ENCODE data around the gene CUBN. TPM values are rescaled to one million over a fixed set of nuclear protein-coding genes. Genes with fewer than 3 reads are reported as not detected.

The CUBN gene
- total and polyA plus RNA-seq, 7 donors = 0.25 to 2.4 (median 1.1) TPM; not detected in 2

DNA sequence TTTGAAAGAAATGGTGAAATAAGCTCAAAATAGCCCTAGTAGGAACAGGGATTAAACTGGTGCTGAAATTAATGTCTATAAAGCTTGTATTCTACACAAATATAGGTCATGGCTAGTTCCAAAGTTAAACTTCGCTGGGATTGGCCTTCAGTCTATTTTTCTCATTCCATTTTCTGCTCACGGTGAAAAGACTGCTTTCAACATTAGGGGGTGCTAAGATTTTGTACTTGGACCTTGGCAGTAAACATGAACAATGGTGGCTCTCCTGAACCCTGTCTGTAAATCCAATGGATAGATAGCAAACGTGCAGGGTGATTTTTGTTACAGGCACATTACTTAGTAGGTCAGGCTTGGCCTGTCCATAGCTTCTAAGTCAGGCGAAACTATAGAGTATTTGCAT is 276.4 kb downstream of the CUBN start:
- WGBS, 2 donors = 61 to 63% methylated on average over 4 of the region's 4 CpGs
- no peaks in the 10 kb centered on the region for H3K4me1 ChIP-seq
- H3K27me3 ChIP-seq = no peaks in the 10 kb centered on the region
- no peak for DNase-seq
- no peak overlapping the region for H3K4me3 ChIP-seq
- no peaks in the 10 kb centered on the region for H3K36me3 ChIP-seq
- H3K9me3 ChIP-seq = no peaks in the 10 kb centered on the region
- intact Hi-C loops (cut with DNase I) = no loop called here
- H3K27ac ChIP-seq = no peak overlapping the region
- no peak for TF ChIP-seq EP300 (IDR thresholded peaks at IDR 0.05)
- TF ChIP-seq, protein P1, sequence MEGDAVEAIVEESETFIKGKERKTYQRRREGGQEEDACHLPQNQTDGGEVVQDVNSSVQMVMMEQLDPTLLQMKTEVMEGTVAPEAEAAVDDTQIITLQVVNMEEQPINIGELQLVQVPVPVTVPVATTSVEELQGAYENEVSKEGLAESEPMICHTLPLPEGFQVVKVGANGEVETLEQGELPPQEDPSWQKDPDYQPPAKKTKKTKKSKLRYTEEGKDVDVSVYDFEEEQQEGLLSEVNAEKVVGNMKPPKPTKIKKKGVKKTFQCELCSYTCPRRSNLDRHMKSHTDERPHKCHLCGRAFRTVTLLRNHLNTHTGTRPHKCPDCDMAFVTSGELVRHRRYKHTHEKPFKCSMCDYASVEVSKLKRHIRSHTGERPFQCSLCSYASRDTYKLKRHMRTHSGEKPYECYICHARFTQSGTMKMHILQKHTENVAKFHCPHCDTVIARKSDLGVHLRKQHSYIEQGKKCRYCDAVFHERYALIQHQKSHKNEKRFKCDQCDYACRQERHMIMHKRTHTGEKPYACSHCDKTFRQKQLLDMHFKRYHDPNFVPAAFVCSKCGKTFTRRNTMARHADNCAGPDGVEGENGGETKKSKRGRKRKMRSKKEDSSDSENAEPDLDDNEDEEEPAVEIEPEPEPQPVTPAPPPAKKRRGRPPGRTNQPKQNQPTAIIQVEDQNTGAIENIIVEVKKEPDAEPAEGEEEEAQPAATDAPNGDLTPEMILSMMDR (IDR thresholded peaks at IDR 0.05) = no peak

DNA sequence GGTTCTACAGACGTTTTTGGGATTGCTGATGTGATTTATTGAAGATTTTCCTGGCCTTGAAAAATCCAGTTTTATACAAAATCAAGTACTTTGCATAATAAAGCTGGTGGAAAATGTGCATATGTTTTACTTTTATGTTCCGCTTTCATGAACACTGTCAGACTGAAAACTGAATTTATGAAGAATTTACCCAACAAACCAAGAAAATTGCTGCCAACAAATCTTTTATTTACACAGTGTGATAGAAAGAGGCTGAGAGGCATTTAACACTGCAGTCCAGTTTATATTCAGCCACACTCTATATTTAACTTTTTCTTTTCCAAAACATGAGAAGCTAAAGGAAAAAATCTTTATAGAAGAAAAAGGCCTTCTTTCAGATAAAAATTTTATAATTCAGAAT is 277.0 kb downstream of the CUBN start:
- intact Hi-C loops (cut with DNase I) = no loop called here
- 59 to 70% methylated on average over 2 of the region's 2 CpGs for WGBS, 2 donors
- Histone ChIP-seq H3K9me3 (no peaks in the 10 kb centered on the region), H3K4me3 (no peak overlapping the region), H3K27ac (no peak overlapping the region), H3K27me3 (no peaks in the 10 kb centered on the region), H3K4me1 (no peaks in the 10 kb centered on the region), H3K36me3 (no peaks in the 10 kb centered on the region)
- TF ChIP-seq POLR2AphosphoS5 (IDR thresholded peaks at IDR 0.05) (no peak), EP300 (IDR thresholded peaks at IDR 0.05) (no peak), POLR2A (IDR thresholded peaks at IDR 0.05) (no peak)
- TF ChIP-seq, protein P1 (IDR thresholded peaks at IDR 0.05) = no peak
- no peak for DNase-seq

DNA sequence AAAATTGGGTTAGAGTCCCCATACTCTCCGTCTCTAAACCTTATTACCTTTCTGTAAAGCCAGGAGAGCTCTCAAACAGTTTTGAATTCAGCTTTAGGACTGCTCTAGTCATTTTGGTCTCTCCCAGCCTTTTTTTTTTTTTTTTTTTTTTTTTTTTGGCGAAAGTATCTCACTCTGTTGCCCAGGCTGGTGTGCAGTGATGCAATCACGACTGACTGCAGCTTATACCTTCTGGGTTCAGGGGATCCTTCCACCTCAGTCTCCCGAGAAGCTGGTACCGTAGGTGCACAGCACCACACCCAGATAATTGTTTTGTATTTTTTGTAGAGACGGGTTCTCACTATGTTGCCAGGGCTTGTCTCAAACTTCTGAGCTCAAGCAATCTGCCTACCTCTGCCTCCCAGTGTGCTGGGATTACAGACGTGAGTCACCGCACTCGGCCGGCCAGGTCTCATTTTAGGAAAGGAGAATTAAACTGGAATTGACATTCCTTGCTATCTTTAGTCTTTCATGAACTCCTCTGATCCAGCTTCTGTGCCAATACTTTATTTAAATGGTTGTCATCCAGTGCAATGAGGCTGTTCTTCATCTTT is 281.0 kb downstream of the CUBN start:
- no peak overlapping the region for H3K27ac ChIP-seq
- no peak for DNase-seq
- WGBS, 2 donors = 89 to 90% methylated on average over 10 of the region's 10 CpGs
- intact Hi-C loops (cut with DNase I) = no loop called here
- no peaks in the 10 kb centered on the region for H3K36me3 ChIP-seq
- no peak for TF ChIP-seq POLR2A (IDR thresholded peaks at IDR 0.05)
- TF ChIP-seq, protein P1 (IDR thresholded peaks at IDR 0.05) = no peak
- no peak for TF ChIP-seq POLR2AphosphoS5 (IDR thresholded peaks at IDR 0.05)
- TF ChIP-seq EP300 (IDR thresholded peaks at IDR 0.05) = no peak
- no peaks in the 10 kb centered on the region for H3K9me3 ChIP-seq
- no peaks in the 10 kb centered on the region for H3K4me1 ChIP-seq
- H3K27me3 ChIP-seq = no peaks in the 10 kb centered on the region
- no peak overlapping the region for H3K4me3 ChIP-seq

DNA sequence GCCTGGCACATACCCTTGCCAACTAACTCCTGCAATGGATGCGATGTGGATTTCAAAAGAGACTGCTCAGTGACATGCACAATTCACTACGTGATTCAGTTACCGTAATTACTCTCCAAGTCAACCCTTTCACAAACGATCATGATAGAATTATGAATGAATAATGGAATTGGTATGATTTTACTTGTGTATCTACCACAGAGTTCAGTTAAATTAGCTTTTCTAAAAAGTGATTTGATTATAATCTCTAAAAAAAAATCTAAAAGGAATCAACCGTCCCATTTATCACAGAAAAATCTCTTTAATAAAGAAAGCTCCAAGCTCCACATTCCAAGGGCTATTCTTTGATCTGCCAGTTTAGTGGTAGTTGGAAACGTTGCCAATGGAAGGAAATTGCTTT is 282.0 kb downstream of the CUBN start:
- no peak for DNase-seq
- H3K27ac ChIP-seq = no peak overlapping the region
- H3K4me1 ChIP-seq = no peaks in the 10 kb centered on the region
- H3K36me3 ChIP-seq = no peaks in the 10 kb centered on the region
- TF ChIP-seq POLR2AphosphoS5 (IDR thresholded peaks at IDR 0.05) = no peak
- TF ChIP-seq, protein P1 (IDR thresholded peaks at IDR 0.05) = no peak
- TF ChIP-seq POLR2A (IDR thresholded peaks at IDR 0.05) = no peak
- TF ChIP-seq EP300 (IDR thresholded peaks at IDR 0.05) = no peak
- no peak overlapping the region for H3K4me3 ChIP-seq
- WGBS, 2 donors = 80 to 85% methylated on average over 6 of the region's 6 CpGs
- intact Hi-C loops (cut with DNase I) = no loop called here
- H3K9me3 ChIP-seq = no peaks in the 10 kb centered on the region
- no peaks in the 10 kb centered on the region for H3K27me3 ChIP-seq

DNA sequence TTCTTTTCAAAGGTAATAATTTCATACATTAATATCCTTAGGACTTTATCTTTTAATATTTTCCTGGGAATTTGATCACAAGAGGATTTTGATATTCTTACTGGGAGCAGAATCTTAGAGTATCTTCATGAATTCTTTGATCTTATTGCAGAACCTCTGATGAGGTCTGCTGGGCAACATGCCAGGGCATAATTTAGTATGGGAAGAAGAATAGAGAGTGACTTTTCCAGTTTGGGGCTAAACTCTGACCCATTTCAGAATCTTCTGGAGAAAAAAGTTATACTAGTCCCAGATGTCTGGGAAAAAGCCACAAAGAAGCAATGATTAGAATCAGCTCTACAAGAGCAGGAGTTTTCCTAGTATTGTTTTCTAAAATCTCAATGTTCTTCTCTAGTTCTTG is 284.4 kb downstream of the CUBN start:
- Histone ChIP-seq H3K27me3 (no peaks in the 10 kb centered on the region), H3K9me3 (no peaks in the 10 kb centered on the region), H3K4me1 (no peaks in the 10 kb centered on the region), H3K4me3 (no peak overlapping the region), H3K27ac (no peak overlapping the region), H3K36me3 (no peaks in the 10 kb centered on the region)
- TF ChIP-seq POLR2AphosphoS5 (IDR thresholded peaks at IDR 0.05) (no peak), POLR2A (IDR thresholded peaks at IDR 0.05) (no peak), EP300 (IDR thresholded peaks at IDR 0.05) (no peak)
- TF ChIP-seq, protein P1 (IDR thresholded peaks at IDR 0.05) = no peak
- no peak for DNase-seq
- intact Hi-C loops (cut with DNase I) = no loop called here
